AG10803 (cell line): ENCODE results near the gene ITGBL1.

Experiments
- DNase-seq: peaks from one replicate; pipeline ENCODE4 v3.0.0; 2010; ENCODE audit warnings: low read depth
- H3K4me3 ChIP-seq: 2 replicates; pipeline ENCODE4 v1.5.1; 2011; ENCODE audit warnings: mild to moderate bottlenecking, low read length, control low read depth
- TF ChIP-seq, protein P1 (sequence below): conservative IDR thresholded peaks from 2 replicates; pipeline ENCODE4 v1.5.1; 2011; ENCODE audit warnings: mild to moderate bottlenecking, low read length, control low read depth, inconsistent platforms

The ITGBL1 gene

DNA sequence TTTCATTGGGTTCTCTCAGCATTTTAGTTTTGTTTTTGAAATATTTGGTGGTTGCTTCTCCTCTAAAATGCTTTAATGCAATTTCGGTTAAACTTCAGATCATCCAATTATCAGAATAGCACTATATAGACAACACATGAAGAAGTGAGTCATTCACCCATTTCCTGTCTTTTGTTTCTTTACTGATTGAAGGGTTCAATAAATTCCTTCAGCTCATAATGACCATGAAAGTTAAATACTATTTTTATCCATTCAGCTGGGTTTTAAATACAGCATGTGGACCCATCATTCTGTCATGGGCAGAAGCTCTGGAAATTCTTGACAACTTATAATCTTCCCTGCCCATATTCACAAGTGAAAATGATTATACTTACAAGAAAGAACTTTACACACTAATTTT is 187.2 kb downstream of the ITGBL1 start:
- H3K4me3 ChIP-seq = no peak overlapping the region
- TF ChIP-seq, protein P1, sequence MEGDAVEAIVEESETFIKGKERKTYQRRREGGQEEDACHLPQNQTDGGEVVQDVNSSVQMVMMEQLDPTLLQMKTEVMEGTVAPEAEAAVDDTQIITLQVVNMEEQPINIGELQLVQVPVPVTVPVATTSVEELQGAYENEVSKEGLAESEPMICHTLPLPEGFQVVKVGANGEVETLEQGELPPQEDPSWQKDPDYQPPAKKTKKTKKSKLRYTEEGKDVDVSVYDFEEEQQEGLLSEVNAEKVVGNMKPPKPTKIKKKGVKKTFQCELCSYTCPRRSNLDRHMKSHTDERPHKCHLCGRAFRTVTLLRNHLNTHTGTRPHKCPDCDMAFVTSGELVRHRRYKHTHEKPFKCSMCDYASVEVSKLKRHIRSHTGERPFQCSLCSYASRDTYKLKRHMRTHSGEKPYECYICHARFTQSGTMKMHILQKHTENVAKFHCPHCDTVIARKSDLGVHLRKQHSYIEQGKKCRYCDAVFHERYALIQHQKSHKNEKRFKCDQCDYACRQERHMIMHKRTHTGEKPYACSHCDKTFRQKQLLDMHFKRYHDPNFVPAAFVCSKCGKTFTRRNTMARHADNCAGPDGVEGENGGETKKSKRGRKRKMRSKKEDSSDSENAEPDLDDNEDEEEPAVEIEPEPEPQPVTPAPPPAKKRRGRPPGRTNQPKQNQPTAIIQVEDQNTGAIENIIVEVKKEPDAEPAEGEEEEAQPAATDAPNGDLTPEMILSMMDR = no peak
- DNase-seq = no peak

DNA sequence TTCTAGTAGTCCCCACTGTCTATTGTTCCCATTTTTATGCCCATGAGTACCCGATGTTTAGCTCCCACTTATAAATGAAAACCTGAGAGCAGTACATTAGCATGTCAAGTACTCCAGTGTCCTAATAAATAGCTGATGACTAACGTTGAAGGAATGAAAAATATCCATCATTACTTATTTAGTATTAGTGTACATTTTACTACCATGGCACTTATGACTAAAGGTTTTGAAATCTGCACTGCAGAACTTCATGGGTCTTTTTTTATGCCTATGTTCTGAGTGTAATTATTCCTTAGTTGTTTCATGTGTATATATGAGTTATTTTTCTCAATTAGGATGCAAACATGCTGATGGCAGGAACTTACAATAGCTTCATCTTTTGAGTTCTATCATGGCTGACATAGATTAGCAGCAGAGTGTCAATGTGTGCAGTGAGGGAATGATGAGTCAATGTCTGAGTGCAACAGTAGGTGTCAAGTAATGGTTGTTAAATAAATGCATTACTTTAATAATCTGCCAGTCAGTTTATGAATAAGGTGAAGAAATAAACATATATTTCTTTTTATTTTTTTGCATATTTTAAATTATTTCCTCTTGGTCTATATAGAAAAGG is 188.4 kb downstream of the ITGBL1 start:
- TF ChIP-seq, protein P1 = no peak
- peak; percentile 86 for DNase-seq
- H3K4me3 ChIP-seq = no peak overlapping the region

DNA sequence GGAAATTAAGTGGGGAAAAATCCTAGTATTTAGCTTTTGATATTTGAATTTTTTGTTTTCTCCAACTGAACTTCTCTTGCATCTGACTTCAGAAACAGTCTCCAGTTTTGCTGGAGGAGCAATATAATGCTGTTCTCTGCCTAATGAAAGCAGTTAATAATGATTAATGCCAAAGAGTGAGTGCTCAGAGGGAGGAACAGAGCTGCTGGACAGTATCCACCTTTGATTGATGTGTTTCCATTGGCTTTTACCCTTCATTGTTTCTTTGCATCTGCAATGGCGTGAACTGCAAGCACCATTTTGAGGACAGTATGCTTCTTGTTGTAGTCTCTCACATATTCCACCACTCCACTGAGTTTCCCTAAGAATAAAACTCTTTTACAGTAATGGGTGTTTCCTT is 193.4 kb downstream of the ITGBL1 start:
- H3K4me3 ChIP-seq = no peak overlapping the region
- DNase-seq = no peak
- TF ChIP-seq, protein P1 = no peak

DNA sequence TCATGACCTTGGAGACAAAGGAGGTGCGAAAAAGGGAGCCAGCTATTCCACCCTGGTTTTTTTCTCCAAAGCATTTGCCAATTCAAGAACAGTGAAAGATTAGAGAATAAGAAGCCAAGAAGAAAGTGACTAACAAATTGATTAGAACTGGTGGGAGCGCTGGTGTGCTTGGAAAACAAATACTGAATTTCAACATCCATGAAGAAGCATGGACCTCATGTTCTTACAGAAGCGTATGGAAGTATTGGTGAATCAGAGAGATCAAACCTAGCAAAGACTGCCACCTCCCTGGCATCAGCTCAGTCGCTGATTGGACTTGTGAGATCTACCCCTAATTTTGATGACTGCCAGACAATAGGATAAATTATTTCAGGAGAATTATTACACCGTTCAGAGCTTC is 195.3 kb downstream of the ITGBL1 start:
- DNase-seq = no peak
- H3K4me3 ChIP-seq = no peak overlapping the region
- TF ChIP-seq, protein P1 = no peak

DNA sequence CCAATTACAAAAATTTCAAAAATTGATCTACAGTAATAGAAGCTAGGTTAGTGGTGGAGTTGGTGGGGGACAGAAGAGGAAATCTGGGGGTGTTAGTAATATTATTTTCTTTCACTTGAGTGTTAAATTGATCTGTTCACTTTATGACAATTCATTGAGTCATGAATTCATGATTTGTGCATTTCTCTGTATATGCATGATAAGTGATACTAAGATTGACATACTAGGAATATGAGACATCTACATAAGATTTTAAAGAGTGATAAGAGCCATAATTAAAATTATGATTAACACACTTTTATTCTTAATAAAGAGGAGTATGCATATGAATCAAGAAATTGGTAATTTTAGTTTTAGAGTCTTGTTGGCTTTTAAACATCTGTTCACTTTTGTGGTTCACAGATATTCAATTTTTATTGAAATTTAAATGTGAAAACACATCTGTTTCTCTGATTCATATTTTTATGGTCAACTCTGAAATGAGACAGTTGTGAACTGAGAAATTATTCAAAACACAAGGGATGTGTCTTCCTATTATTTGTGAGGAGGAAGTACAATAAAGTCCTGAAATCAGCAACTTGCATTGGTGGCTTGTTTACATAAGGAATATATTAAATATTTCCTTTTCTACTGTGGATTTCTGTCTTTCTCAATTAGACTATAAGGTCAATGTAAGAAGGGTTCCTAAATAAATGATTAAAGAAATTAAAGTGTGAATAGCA is 196.5 kb downstream of the ITGBL1 start:
- TF ChIP-seq, protein P1 = no peak
- H3K4me3 ChIP-seq = no peak overlapping the region
- no peak for DNase-seq

DNA sequence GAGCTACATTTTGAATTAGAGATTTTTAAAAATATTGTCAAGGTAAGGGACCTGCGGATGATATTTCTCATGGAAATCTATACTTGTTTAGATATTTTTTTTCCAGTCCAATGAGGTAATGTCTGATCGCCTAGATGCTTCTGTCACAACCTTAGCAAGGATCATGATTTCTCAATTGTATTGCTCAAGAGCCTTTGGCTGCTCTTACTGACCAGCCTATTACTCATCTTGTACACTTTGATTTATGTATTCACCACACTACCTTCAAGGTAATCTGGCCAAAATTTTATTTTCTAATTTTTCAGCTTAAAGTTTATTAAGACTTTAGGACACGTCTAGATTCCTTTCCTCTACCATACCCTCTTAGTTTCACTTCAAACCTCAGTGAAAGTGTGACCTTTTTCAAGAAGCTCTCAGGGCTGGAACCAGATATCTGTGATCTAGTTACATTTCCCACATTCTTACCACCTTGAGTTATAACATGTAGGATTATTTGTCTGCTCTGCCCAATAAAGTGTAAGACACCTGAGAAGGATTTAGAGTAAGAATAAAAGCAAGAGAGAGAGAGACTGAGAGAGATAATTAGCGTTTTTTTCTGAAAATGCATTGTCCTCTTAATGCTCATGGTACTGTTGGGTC is 197.1 kb downstream of the ITGBL1 start:
- H3K4me3 ChIP-seq = no peak overlapping the region
- DNase-seq = peak; percentile 81
- TF ChIP-seq, protein P1 = no peak

DNA sequence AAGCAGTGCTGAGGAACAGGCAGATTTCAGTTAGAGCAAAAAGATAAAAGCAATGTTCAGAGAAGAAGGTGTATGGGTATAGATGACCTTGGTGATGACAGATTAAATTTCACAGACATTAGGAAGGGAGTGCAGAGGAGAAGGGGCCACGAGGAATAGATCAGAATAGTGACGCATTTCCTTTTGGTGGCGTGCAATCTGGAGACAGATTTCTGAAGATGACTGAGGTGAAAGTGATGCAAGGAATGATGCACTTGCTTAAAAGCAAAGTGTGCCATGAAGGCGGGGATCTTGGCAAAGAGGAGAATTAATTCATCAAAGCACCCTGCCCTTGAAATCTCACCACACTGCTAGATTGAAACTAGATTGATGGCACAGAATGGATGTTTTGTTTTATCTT is 202.4 kb downstream of the ITGBL1 start:
- no peak overlapping the region for H3K4me3 ChIP-seq
- TF ChIP-seq, protein P1 = no peak
- peak; percentile 57 for DNase-seq
